Liver (tissue), 9 donors: Measurements from ENCODE around the gene COL4A1. TPM values are rescaled to one million over a fixed set of nuclear protein-coding genes. Genes with fewer than 3 reads are reported as not detected.

Source experiments
- DNase-seq: peaks from one replicate; pipeline ENCODE4 v3.0.0-alpha.2; 2017; ENCODE audit warnings: low spot score
- H3K27ac ChIP-seq, 2 donors: one replicate each; pipeline ENCODE4 v1.7.0; 2013; ENCODE audit warnings: inconsistent platforms in 2 of 2, low read length in 2 of 2, control low read depth in 1 of 2, low read depth in 1 of 2, mild to moderate bottlenecking in 1 of 2
- H3K27me3 ChIP-seq, 4 donors: one replicate each; pipeline versions ENCODE4 v1.6.1 to v1.7.0; 2013; ENCODE audit warnings: low read length in 3 of 4, inconsistent platforms in 1 of 4, mild to moderate bottlenecking in 1 of 4, moderate library complexity in 1 of 4; ENCODE audit not compliant: control insufficient read depth in 4 of 4, insufficient read depth in 4 of 4
- H3K36me3 ChIP-seq, 4 donors: one replicate each; pipeline versions ENCODE4 v1.6.1 to v1.7.0; 2013; ENCODE audit warnings: low read length in 3 of 4, mild to moderate bottlenecking in 3 of 4, low read depth in 1 of 4, moderate library complexity in 1 of 4; ENCODE audit not compliant: control insufficient read depth in 4 of 4, insufficient read depth in 3 of 4
- H3K4me1 ChIP-seq, 4 donors: one replicate each; pipeline versions ENCODE4 v1.6.1 to v1.7.0; 2013; ENCODE audit warnings: low read length in 3 of 4, mild to moderate bottlenecking in 3 of 4, moderate library complexity in 1 of 4; ENCODE audit not compliant: control insufficient read depth in 4 of 4, insufficient read depth in 4 of 4
- H3K4me3 ChIP-seq, 3 donors: one replicate each; pipeline versions ENCODE4 v1.6.1 to v1.7.0; 2013; ENCODE audit warnings: low read length in 3 of 3, control low read depth in 1 of 3, low read depth in 1 of 3, mild to moderate bottlenecking in 1 of 3
- H3K9ac ChIP-seq, 2 donors: one replicate each; pipeline ENCODE4 v1.7.0; 2013; ENCODE audit warnings: low read length in 2 of 2, mild to moderate bottlenecking in 2 of 2, moderate library complexity in 2 of 2, control low read depth in 1 of 2, low read depth in 1 of 2
- H3K9me3 ChIP-seq, 4 donors: one replicate each; pipeline versions ENCODE4 v1.6.1 to v1.7.0; 2013; ENCODE audit warnings: low read length in 3 of 4; ENCODE audit not compliant: control insufficient read depth in 4 of 4
- ATF3 ChIP-seq: IDR thresholded peaks from 2 replicates; pipeline ENCODE4 v1.6.1; 2016; ENCODE audit warnings: antibody characterized with exemption
- CTCF ChIP-seq: fragments of 150-350 bp; IDR thresholded peaks from 2 replicates; pipeline ENCODE4 v1.5.1; 2017; ENCODE audit warnings: improper control_type of control experiment, low read depth, low read length; ENCODE audit not compliant: missing input control
- EGR1 ChIP-seq, 2 donors: IDR thresholded peaks; 2 replicates each; pipeline ENCODE4 v1.6.1; 2016 to 2018; ENCODE audit warnings: antibody characterized with exemption in 2 of 2, low read depth in 2 of 2
- FOXA1 ChIP-seq: IDR thresholded peaks from 2 replicates; pipeline ENCODE4 v1.6.1; 2016; ENCODE audit warnings: antibody characterized with exemption
- FOXA2 ChIP-seq: IDR thresholded peaks from 2 replicates; pipeline ENCODE4 v1.6.1; 2016; ENCODE audit warnings: antibody characterized with exemption
- GABPA ChIP-seq, 2 donors: IDR thresholded peaks in 1 of 2; conservative IDR thresholded peaks in 1 of 2; 2 replicates each; pipeline ENCODE4 v1.6.1; 2016; ENCODE audit warnings: antibody characterized with exemption in 2 of 2, mild to moderate bottlenecking in 1 of 2, moderate library complexity in 1 of 2
- HNF4A ChIP-seq, 2 donors: conservative IDR thresholded peaks; 2 replicates each; pipeline ENCODE4 v1.6.1; 2016; ENCODE audit warnings: antibody characterized with exemption in 2 of 2, mild to moderate bottlenecking in 2 of 2
- HNF4G ChIP-seq: IDR thresholded peaks from 2 replicates; pipeline ENCODE4 v1.6.1; 2016; ENCODE audit warnings: antibody characterized with exemption
- JUND ChIP-seq, 2 donors: IDR thresholded peaks; 2 replicates each; pipeline ENCODE4 v1.6.1; 2016; ENCODE audit warnings: antibody characterized with exemption in 2 of 2
- MAX ChIP-seq: IDR thresholded peaks from 2 replicates; pipeline ENCODE4 v1.6.1; 2016; ENCODE audit warnings: antibody characterized with exemption
- NR2F2 ChIP-seq: IDR thresholded peaks from 2 replicates; pipeline ENCODE4 v1.6.1; 2016; ENCODE audit warnings: antibody characterized with exemption
- RAD21 ChIP-seq, 2 donors: IDR thresholded peaks; 2 replicates each; pipeline ENCODE4 v1.6.1; 2016; ENCODE audit warnings: antibody characterized with exemption in 2 of 2, mild to moderate bottlenecking in 2 of 2
- REST ChIP-seq: IDR thresholded peaks from 2 replicates; pipeline ENCODE4 v1.6.1; 2016; ENCODE audit warnings: antibody characterized with exemption, mild to moderate bottlenecking
- RXRA ChIP-seq, 2 donors: IDR thresholded peaks; 2 replicates each; pipeline ENCODE4 v1.6.1; 2017 to 2018; ENCODE audit warnings: antibody characterized with exemption in 2 of 2, mild to moderate bottlenecking in 1 of 2
- SP1 ChIP-seq: IDR thresholded peaks from 2 replicates; pipeline ENCODE4 v1.6.1; 2018; ENCODE audit warnings: antibody characterized with exemption, mild to moderate bottlenecking
- TAF1 ChIP-seq: conservative IDR thresholded peaks from 2 replicates; pipeline ENCODE4 v1.6.1; 2016; ENCODE audit warnings: antibody characterized with exemption, mild to moderate bottlenecking
- YY1 ChIP-seq: IDR thresholded peaks from 2 replicates; pipeline ENCODE4 v1.6.1; 2016; ENCODE audit warnings: antibody characterized with exemption, mild to moderate bottlenecking
- ZBTB33 ChIP-seq: IDR thresholded peaks from 2 replicates; pipeline ENCODE4 v1.6.1; 2016; ENCODE audit warnings: antibody characterized with exemption
- WGBS: extraction: QIAGEN DNeasy Blood & Tissue Kit; methylation state at CpG from one replicate; pipeline ENCODE4 v1.1.7; 2013; 5-methylcytosine and 5-hydroxymethylcytosine counted together
- polyA plus RNA-seq, 2 donors: library from polyadenylated mRNA; stranded (reverse) in 1 of 2; unstranded in 1 of 2; fragments of 200-250 nt in 1 of 2; fragments of >200 nt in 1 of 2; fragmentation: Nextera tagmentation in 1 of 2; extraction: Ambion mirVana in 1 of 2; gene quantifications; one replicate each; pipeline versions ENCODE4 v1.2.1 to v1.2.3, GENCODE V29; 2013 to 2015
- total RNA-seq, 2 donors: library from RNA; depleted of rRNA; stranded (reverse); fragments of >200 nt; gene quantifications; one replicate each; pipeline ENCODE4 v1.2.3, GENCODE V29; 2014
- donor health status: healthy.
- donor health status: healthy.
- donor health status: healthy.
- donor health status: healthy.
- donor health status: healthy.

COL4A1 gene
- total and polyA plus RNA-seq, 4 donors, result 5.0 to 68.5 (median 37.9) TPM

- TF ChIP-seq ZBTB33 (no peak), HNF4A (conservative IDR thresholded peaks at IDR 0.05) (no peak)
These were observed 38.3 kb downstream of the COL4A1 start (continued) for GRCh38 chr13:110268576-110269185.

GRCh38 chr13:110268061-110268460 is 38.9 kb downstream of the COL4A1 start:
- Histone ChIP-seq H3K27me3 (no peaks in the 10 kb centered on the region), H3K9ac (no peak overlapping the region), H3K4me3 (no peak overlapping the region), H3K9me3 (no peaks in the 10 kb centered on the region), H3K36me3 (no peaks in the 10 kb centered on the region), H3K4me1 (no peaks in the 10 kb centered on the region), H3K27ac (no peak overlapping the region)
- WGBS, result 77% methylated on average over 6 of the region's 6 CpGs
- TF ChIP-seq EGR1 (IDR thresholded peaks at IDR 0.05; ENCODE audit: low read depth in 2 of 2), result no peak
- no peak for TF ChIP-seq MAX
- no peak for TF ChIP-seq GABPA (IDR thresholded peaks at IDR 0.05 in 1 of 2, conservative IDR thresholded peaks at IDR 0.05 in 1 of 2)
- no peak for TF ChIP-seq FOXA1
- TF ChIP-seq REST, result no peak
- TF ChIP-seq JUND (IDR thresholded peaks at IDR 0.05), result no peak
- DNase-seq, result no peak

- H3K4me1 ChIP-seq, result no peaks in the 10 kb centered on the region
- no peaks in the 10 kb centered on the region for H3K27me3 ChIP-seq
- no peak overlapping the region for H3K27ac ChIP-seq
- TF ChIP-seq NR2F2 (peak; percentile 63), FOXA2 (no peak), ATF3 (no peak), YY1 (no peak), HNF4G (no peak), SP1 (no peak), MAX (no peak), HNF4A (conservative IDR thresholded peaks at IDR 0.05) (no peak), TAF1 (no peak), REST (peak; percentile 97), EGR1 (IDR thresholded peaks at IDR 0.05; ENCODE audit: low read depth in 2 of 2) (no peak), GABPA (IDR thresholded peaks at IDR 0.05 in 1 of 2, conservative IDR thresholded peaks at IDR 0.05 in 1 of 2) (no peak), RAD21 (IDR thresholded peaks at IDR 0.05) (no peak), FOXA1 (no peak), CTCF (no peak), RXRA (IDR thresholded peaks at IDR 0.05) (peak; percentile 27 to 34)
- DNase-seq, result no peak
- no peaks in the 10 kb centered on the region for H3K36me3 ChIP-seq
- no peak overlapping the region for H3K4me3 ChIP-seq
- H3K9me3 ChIP-seq, result no peaks in the 10 kb centered on the region
- no peak overlapping the region for H3K9ac ChIP-seq
- WGBS, result 51% methylated on average over 10 of the region's 10 CpGs
These were observed 40.0 kb downstream of the COL4A1 start for GRCh38 chr13:110266983-110267382.
